Measurements from ENCODE around the gene LIG1.

The LIG1 gene

DNA sequence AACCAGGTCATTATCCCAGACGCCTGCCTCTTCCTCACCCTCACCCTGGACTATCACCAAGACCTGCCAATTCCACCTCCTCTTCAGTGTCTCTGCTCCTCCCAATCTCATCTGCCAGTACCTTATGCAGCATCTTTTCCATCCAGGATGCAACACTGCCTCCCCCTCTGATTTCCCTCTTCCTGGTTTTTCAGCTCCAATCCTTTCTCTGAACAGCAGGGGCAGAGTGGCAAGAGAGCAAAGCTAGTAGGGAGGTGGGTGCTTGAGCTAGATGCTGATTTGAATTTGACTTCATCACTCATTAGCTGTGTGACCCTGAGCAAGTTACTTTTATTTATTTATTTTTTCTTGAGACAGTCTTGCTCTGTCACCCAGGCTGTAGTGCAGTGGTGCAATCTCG lies 100.7 kb downstream of the LIG1 start:
- no peak for DNase-seq
